H1 (cell line): ENCODE results near the gene MARK3. TPM values are rescaled to one million over a fixed set of nuclear protein-coding genes. Genes with fewer than 3 reads are reported as not detected.

Experiments used
- CTCF ChIA-PET: fragments of 300-600 bp; sonication (Branson Sonifier 250); formaldehyde crosslinking; loops from one replicate; lab custom pipeline; 2021; ENCODE audit not compliant: partially characterized antibody; lab: Charles Lee
- POLR2A ChIA-PET: fragments of 300-600 bp; sonication (Branson Sonifier 250); formaldehyde crosslinking; loops from one replicate; lab custom pipeline; 2021; ENCODE audit warnings: inconsistent platforms; ENCODE audit not compliant: partially characterized antibody; lab: Charles Lee
- DNase-seq, 2 experiments: peaks; one replicate each; pipeline versions ENCODE4 v3.0.0 to v3.0.0-alpha.2; 2010 to 2022; ENCODE audit warnings: low spot score in 2 of 2, low read depth in 1 of 2, mixed read lengths in 1 of 2
- FAIRE-seq: peaks from 2 replicates; lab custom pipeline; 2011; peaks lifted over from hg19 to GRCh38; lab: Jason Lieb, UNC
- H2AFZ ChIP-seq: 2 replicates; pipeline ENCODE4 v1.8.1; 2012; ENCODE audit warnings: low read length, inconsistent platforms
- H2AK5ac ChIP-seq: 2 replicates; pipeline ENCODE4 v1.6.1; 2013; ENCODE audit warnings: low read depth, low read length
- H2BK120ac ChIP-seq: replicated peaks from 2 replicates; pipeline ENCODE3; 2013; ENCODE audit warnings: low read depth, low read length, inconsistent platforms
- H2BK12ac ChIP-seq: 2 replicates; pipeline ENCODE4 v1.6.1; 2013; ENCODE audit warnings: low read depth, low read length
- H2BK15ac ChIP-seq: 2 replicates; pipeline ENCODE4 v1.6.1; 2013; ENCODE audit warnings: low read length
- H2BK20ac ChIP-seq: 2 replicates; pipeline ENCODE4 v1.6.1; 2013; ENCODE audit warnings: low read length
- H2BK5ac ChIP-seq: 2 replicates; pipeline ENCODE4 v1.6.1; 2013; ENCODE audit warnings: low read depth, low read length
- H3K14ac ChIP-seq: 2 replicates; pipeline ENCODE4 v1.6.1; 2013; ENCODE audit warnings: inconsistent platforms; ENCODE audit not compliant: insufficient read length
- H3K18ac ChIP-seq: 2 replicates; pipeline ENCODE4 v1.6.1; 2013; ENCODE audit warnings: low read length; ENCODE audit errors: extremely low read depth
- H3K23ac ChIP-seq: 2 replicates; pipeline ENCODE4 v1.6.1; 2013; ENCODE audit warnings: inconsistent platforms; ENCODE audit not compliant: insufficient read length
- H3K23me2 ChIP-seq: 2 replicates; pipeline ENCODE4 v1.6.1; 2013; ENCODE audit warnings: low read depth, low read length
- H3K27ac ChIP-seq: 2 replicates; pipeline ENCODE4 v1.6.1; 2011; ENCODE audit warnings: low read depth, low read length, inconsistent platforms
- H3K27me3 ChIP-seq, 4 experiments: replicated peaks in 1 of 4; 1 replicate in 1 of 4; 2 replicates in 3 of 4; pipeline versions ENCODE4 v1.6.1 to v1.8.1; 2011 to 2013; ENCODE audit warnings: low read length in 3 of 4, mild to moderate bottlenecking in 3 of 4, inconsistent platforms in 2 of 4, mixed read lengths in 2 of 4, moderate library complexity in 1 of 4; ENCODE audit not compliant: control insufficient read depth in 3 of 4, insufficient read depth in 3 of 4; ENCODE audit errors: extremely low read depth in 1 of 4
- H3K36me3 ChIP-seq, 4 experiments: 2 replicates each; pipeline versions ENCODE4 v1.6.1 to v1.8.1; 2011 to 2013; ENCODE audit warnings: mild to moderate bottlenecking in 4 of 4, low read length in 3 of 4, moderate library complexity in 2 of 4, control low read depth in 1 of 4, inconsistent platforms in 1 of 4; ENCODE audit not compliant: insufficient read depth in 4 of 4, control insufficient read depth in 2 of 4
- H3K4ac ChIP-seq: replicated peaks from 2 replicates; pipeline ENCODE3; 2013; ENCODE audit warnings: low read length, low read depth, mixed read lengths, inconsistent platforms; ENCODE audit not compliant: insufficient read length
- H3K4me1 ChIP-seq, 4 experiments: replicated peaks in 1 of 4; 1 replicate in 1 of 4; 2 replicates in 3 of 4; pipeline versions ENCODE4 v1.6.1 to v1.8.1; 2011 to 2013; ENCODE audit warnings: low read length in 3 of 4, inconsistent platforms in 2 of 4, mixed read lengths in 1 of 4; ENCODE audit not compliant: insufficient read depth in 4 of 4, control insufficient read depth in 3 of 4
- H3K4me2 ChIP-seq, 2 experiments: 2 replicates each; pipeline versions ENCODE4 v1.6.1 to v1.8.1; 2011 to 2013; ENCODE audit warnings: low read depth in 2 of 2, low read length in 2 of 2, control low read depth in 1 of 2, inconsistent platforms in 1 of 2, mild to moderate bottlenecking in 1 of 2; ENCODE audit not compliant: insufficient read depth in 1 of 2
- H3K4me3 ChIP-seq, 4 experiments: fragments of 200-600, 300-600 bp in 1 of 4; sonication (generic), shearing (Covaris generic), sonication (Bioruptor Twin) in 1 of 4; 2 replicates each; pipeline versions ENCODE4 v1.5.1 to v1.8.1; 2011 to 2016; ENCODE audit warnings: low read length in 4 of 4, low read depth in 3 of 4, control low read depth in 2 of 4, inconsistent platforms in 2 of 4, mild to moderate bottlenecking in 2 of 4, mixed read lengths in 1 of 4, moderate library complexity in 1 of 4; ENCODE audit not compliant: insufficient read depth in 2 of 4; ENCODE audit errors: extremely low read depth in 1 of 4
- H3K56ac ChIP-seq: replicated peaks from 2 replicates; pipeline ENCODE3; 2013; ENCODE audit warnings: low read depth, mild to moderate bottlenecking, mixed read lengths, low read length, inconsistent platforms; ENCODE audit not compliant: insufficient read length
- H3K79me1 ChIP-seq: 2 replicates; pipeline ENCODE4 v1.6.1; 2013; ENCODE audit warnings: low read depth, low read length, control low read depth
- H3K79me2 ChIP-seq, 2 experiments: 2 replicates each; pipeline versions ENCODE4 v1.6.1 to v1.8.1; 2012 to 2013; ENCODE audit warnings: low read length in 2 of 2, mild to moderate bottlenecking in 2 of 2, inconsistent platforms in 1 of 2; ENCODE audit not compliant: insufficient read depth in 2 of 2, control insufficient read depth in 1 of 2
- H3K9ac ChIP-seq, 4 experiments: replicated peaks in 1 of 4; 1 replicate in 1 of 4; 2 replicates in 3 of 4; pipeline versions ENCODE4 v1.6.1 to v1.8.1; 2011 to 2013; ENCODE audit warnings: low read depth in 3 of 4, low read length in 3 of 4, control low read depth in 2 of 4, mild to moderate bottlenecking in 2 of 4, moderate library complexity in 2 of 4, inconsistent platforms in 1 of 4; ENCODE audit errors: extremely low read depth in 1 of 4
- H3K9me3 ChIP-seq, 2 experiments: 2 replicates each; pipeline versions ENCODE4 v1.6.1 to v1.8.1; 2012 to 2013; ENCODE audit warnings: mild to moderate bottlenecking in 2 of 2, moderate library complexity in 2 of 2, control low read depth in 1 of 2, inconsistent platforms in 1 of 2, low read depth in 1 of 2, low read length in 1 of 2, mixed read lengths in 1 of 2; ENCODE audit not compliant: insufficient read depth in 2 of 2
- H4K20me1 ChIP-seq, 2 experiments: replicated peaks in 1 of 2; 2 replicates each; pipeline versions ENCODE3 to v1.8.1; 2011 to 2013; ENCODE audit warnings: inconsistent platforms in 2 of 2, low read length in 2 of 2, mild to moderate bottlenecking in 1 of 2; ENCODE audit not compliant: insufficient read depth in 2 of 2, control insufficient read depth in 1 of 2
- H4K5ac ChIP-seq: 2 replicates; pipeline ENCODE4 v1.6.1; 2013; ENCODE audit warnings: low read length, low read depth, mixed read lengths, inconsistent platforms; ENCODE audit not compliant: insufficient read length
- H4K8ac ChIP-seq: 2 replicates; pipeline ENCODE4 v1.8.0; 2013; ENCODE audit warnings: mild to moderate bottlenecking, moderate library complexity, low read length, inconsistent platforms; ENCODE audit not compliant: insufficient read depth; ENCODE audit errors: extremely low read depth
- H4K91ac ChIP-seq: replicated peaks from 2 replicates; pipeline ENCODE3; 2013; ENCODE audit warnings: low read length, mixed read lengths, inconsistent platforms; ENCODE audit not compliant: insufficient read length
- BRCA1 ChIP-seq: IDR thresholded peaks from 2 replicates; pipeline ENCODE4 v1.6.1; 2012; ENCODE audit warnings: low read depth, low read length, improper control_type of control experiment
- CHD2 ChIP-seq: IDR thresholded peaks from 2 replicates; pipeline ENCODE4 v1.6.1; 2012; ENCODE audit warnings: low read length, improper control_type of control experiment
- HDAC6 ChIP-seq: IDR thresholded peaks from one replicate; pipeline ENCODE4 v1.7.1; 2012; ENCODE audit warnings: low read depth, mild to moderate bottlenecking, inconsistent platforms, low read length, moderate library complexity
- JUND ChIP-seq: IDR thresholded peaks from 2 replicates; pipeline ENCODE4 v1.6.1; 2011; ENCODE audit warnings: mild to moderate bottlenecking, improper control_type of control experiment, low read length
- POLR2A ChIP-seq, 2 experiments: IDR thresholded peaks; 1 replicate in 1 of 2; 2 replicates in 1 of 2; pipeline ENCODE4 v1.6.1; 2011; ENCODE audit warnings: low read depth in 2 of 2, low read length in 2 of 2, mild to moderate bottlenecking in 2 of 2; ENCODE audit errors: control extremely low read depth in 1 of 2
- RFX5 ChIP-seq: IDR thresholded peaks from 2 replicates; pipeline ENCODE4 v1.6.1; 2011; ENCODE audit warnings: low read depth, low read length, improper control_type of control experiment, borderline replicate concordance
- RNF2 ChIP-seq: fragments of 200-900, 300-1000 bp; sonication (generic); IDR thresholded peaks from 2 replicates; pipeline ENCODE4 v1.7.1; 2016; ENCODE audit warnings: borderline replicate concordance, low read depth, mild to moderate bottlenecking, antibody characterized with exemption, low read length; ENCODE audit not compliant: poor library complexity, severe bottlenecking; ENCODE audit errors: missing control alignments
- SAP30 ChIP-seq: fragments of 300-600 bp; sonication (generic); IDR thresholded peaks from 2 replicates; pipeline ENCODE4 v1.7.1; 2012; ENCODE audit warnings: low read length, moderate library complexity, mild to moderate bottlenecking, inconsistent platforms; ENCODE audit not compliant: insufficient read depth, insufficient replicate concordance
- SIX5 ChIP-seq: IDR thresholded peaks from 2 replicates; pipeline ENCODE4 v1.6.1; 2011; ENCODE audit warnings: mild to moderate bottlenecking, low read depth, low read length
- SP2 ChIP-seq: IDR thresholded peaks from 2 replicates; pipeline ENCODE4 v1.6.1; 2012; ENCODE audit warnings: mild to moderate bottlenecking, low read length, inconsistent platforms
- TAF7 ChIP-seq: optimal IDR thresholded peaks from 2 replicates; pipeline ENCODE3; 2011; ENCODE audit warnings: low read depth, mild to moderate bottlenecking, inconsistent platforms, low read length, moderate library complexity, borderline replicate concordance
- ZNF274 ChIP-seq: IDR thresholded peaks from 2 replicates; pipeline ENCODE4 v1.7.0; 2012; ENCODE audit warnings: low read length, borderline replicate concordance; ENCODE audit errors: extremely low read depth
- WGBS, 2 experiments: shearing (Covaris generic) in 1 of 2; methylation state at CpG; one replicate each; pipeline versions ENCODE4 v1.1.6 to v1.1.7; 2013 to 2015; ENCODE audit warnings: low lambda C conversion rate in 2 of 2, mixed read lengths in 2 of 2, inconsistent platforms in 1 of 2, low coverage in 1 of 2, missing lambda C conversion rate in 1 of 2; ENCODE audit not compliant: insufficient replicate concordance in 2 of 2, insufficient coverage in 1 of 2, insufficient read length in 1 of 2; ENCODE audit errors: extremely low coverage in 1 of 2, missing lambda C conversion rate in 1 of 2; 5-methylcytosine and 5-hydroxymethylcytosine counted together
- polyA plus RNA-seq, 7 experiments: library from polyadenylated mRNA; depleted of rRNA in 3 of 7; stranded (reverse) in 5 of 7; unstranded in 2 of 7; fragments of >200 nt in 5 of 7; fragments of 200-250 nt in 2 of 7; gene quantifications; 1 replicate in 5 of 7; 2 replicates in 1 of 7; 4 replicates in 1 of 7; pipeline versions ENCODE4 v1.2.1 to v1.2.3, GENCODE V29; 2011 to 2013; ENCODE audit warnings: missing spikeins in 2 of 7, mixed read lengths in 2 of 7
- total RNA-seq: library from RNA; stranded (reverse); fragmentation: NEBNext Ultra II Directional; extraction: Animal tissue kit (Norgen Biotek cat#: 25700); gene quantifications from 2 replicates; pipeline ENCODE4 v1.2.1, GENCODE V29; 2021

The MARK3 gene
- total and polyA plus RNA-seq, 2 of the 8 experiments (the other 6 are each of a cell fraction or from before 2014, with no cell fraction given): 39.4 to 76.9 TPM

DNA sequence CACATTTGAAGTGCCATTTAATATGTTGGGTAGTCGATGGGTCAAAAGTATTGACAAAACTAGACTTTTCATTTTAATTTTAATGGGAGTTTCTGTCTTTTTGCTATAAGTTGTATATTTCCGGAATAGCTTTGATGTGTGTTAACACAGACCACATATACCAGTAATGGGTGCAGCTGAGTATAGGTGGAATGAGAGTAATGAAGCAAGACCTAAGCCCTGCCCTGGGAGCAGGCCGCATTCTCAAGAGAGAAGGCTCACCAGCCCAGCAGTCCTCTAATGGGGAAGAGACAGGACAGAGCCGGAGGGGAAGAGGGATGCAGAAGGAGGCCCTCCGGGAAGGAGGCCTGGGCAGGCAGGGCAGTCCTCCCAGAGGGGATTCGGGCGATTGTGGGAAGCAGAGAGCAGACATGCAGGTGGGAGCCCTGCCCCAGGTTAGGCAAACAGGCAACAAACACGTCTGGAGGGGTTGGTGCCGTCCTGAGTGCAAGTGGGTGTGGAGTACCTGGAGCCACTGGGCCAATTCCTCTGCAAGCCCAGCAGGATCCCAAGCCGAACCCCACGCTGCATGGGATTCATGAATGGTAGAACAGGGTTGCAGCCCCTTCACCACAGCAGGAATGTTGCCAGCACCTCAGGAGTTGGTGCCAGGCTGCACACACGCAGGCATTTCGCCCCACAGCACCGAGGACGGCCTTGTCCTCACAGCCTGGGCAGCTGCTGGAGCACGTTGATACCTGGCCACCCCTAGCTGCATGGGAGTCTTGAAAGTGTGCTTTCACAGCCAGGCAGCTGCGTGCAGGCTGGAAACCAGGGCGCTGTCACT lies 129.6 kb downstream of the MARK3 start:
- Histone ChIP-seq H3K23ac (no peak overlapping the region), H3K4me1 (peaks cover 0 to 20% (median 12%) of the 10 kb centered on the region in 4 experiments; a peak in 6 of 7 replicates), H2AFZ (no peak overlapping the region), H3K79me2 (no peaks in the 10 kb centered on the region; a peak in 1 of 4 replicates), H2BK120ac (no peak overlapping the region), H4K91ac (no peak overlapping the region), H3K56ac (no peak overlapping the region), H2BK20ac (0 out of 2 replicates have a peak overlapping the region, but pooled peaks have one; percentile 9), H2BK15ac (no peak overlapping the region), H3K18ac (no peak overlapping the region), H4K20me1 (peaks cover 9% of the 10 kb centered on the region in 2 experiments), H3K4me2 (no peak overlapping the region), H4K5ac (no peak overlapping the region), H3K4me3 (no peak overlapping the region), H2BK5ac (no peak overlapping the region), H3K23me2 (no peaks in the 10 kb centered on the region), H3K36me3 (peaks cover 5 to 17% (median 7%) of the 10 kb centered on the region in 4 experiments; a peak in 7 of 8 replicates), H3K9ac (no peak overlapping the region), H3K79me1 (no peaks in the 10 kb centered on the region), H4K8ac (no peak overlapping the region), H3K9me3 (no peaks in the 10 kb centered on the region), H3K4ac (no peak overlapping the region), H3K27ac (no peak overlapping the region), H2BK12ac (0 out of 2 replicates have a peak overlapping the region, but pooled peaks have one; percentile 39), H3K27me3 (no peaks in the 10 kb centered on the region), H2AK5ac (no peak overlapping the region), H3K14ac (no peak overlapping the region)
- WGBS, 2 experiments: 86% methylated on average over 18 of the region's 18 CpGs; no CpG with 5 or more reads in 1 of the 2 experiments
- FAIRE-seq (no peak), DNase-seq (no peak)
- POLR2A ChIA-PET: interaction anchor here (1.2 to 12.6 kb wide), 3 partner anchors 11 to 118 kb away, joined by 3 to 844 read pairs (median 29); partner anchors contain the start of gene TRMT61A
- CTCF ChIA-PET: interaction anchor here (0.6 to 31.3 kb wide), 4 partner anchors 11 to 76 kb away, joined by 3 to 921 read pairs (median 37); partner anchors contain the start of gene TRMT61A
- no peak for TF ChIP-seq RFX5
- no peak for TF ChIP-seq JUND
- no peak for TF ChIP-seq RNF2
- no peak for TF ChIP-seq POLR2A (IDR thresholded peaks at IDR 0.05; ENCODE audit: control extremely low read depth in 1 of 2, low read depth in 2 of 2, low read length in 2 of 2)
- TF ChIP-seq SAP30: no peak
- TF ChIP-seq TAF7: no peak
- TF ChIP-seq SIX5: no peak
- TF ChIP-seq ZNF274: no peak
- no peak for TF ChIP-seq BRCA1
- no peak for TF ChIP-seq SP2
- TF ChIP-seq HDAC6: no peak
- TF ChIP-seq CHD2: no peak
